ENCODE results near the gene CADM1. TPM values are rescaled to one million over a fixed set of nuclear protein-coding genes. Genes with fewer than 3 reads are reported as not detected.
"Not testable (repeated sequence)": the region's sequence is repeated elsewhere in the genome, so short reads cannot be mapped to it uniquely, and the experiment has no call there.

Gene CADM1
- polyA plus RNA-seq, 4 donors: 2.2 to 10.9 (median 5.8) TPM

- no peaks in the 10 kb centered on the region for H3K27me3 ChIP-seq (ENCODE audit: control insufficient read depth in 3 of 3, insufficient read depth in 3 of 3, low read length in 3 of 3)
- no peaks in the 10 kb centered on the region for H3K36me3 ChIP-seq (ENCODE audit: control insufficient read depth in 3 of 3, insufficient read depth in 2 of 3, low read depth in 1 of 3, low read length in 3 of 3)
- DNase-seq (no peak), FAIRE-seq (no peak)
- no peaks in the 10 kb centered on the region for H3K9me3 ChIP-seq (ENCODE audit: control insufficient read depth in 2 of 2, insufficient read depth in 1 of 2, low read depth in 1 of 2, low read length in 1 of 2)
- no peak overlapping the region for H3K27ac ChIP-seq (ENCODE audit: low read depth in 1 of 3, low read length in 2 of 3)
- WGBS, 3 donors: 56 to 100% (median 84%) methylated on average over 1 of the region's 1 CpG
- H3K4me1 ChIP-seq (ENCODE audit: control insufficient read depth in 3 of 3, insufficient read depth in 2 of 3, low read depth in 1 of 3, low read length in 2 of 3): no peaks in the 10 kb centered on the region
- H3K4me3 ChIP-seq (ENCODE audit: low read depth in 1 of 3, low read length in 3 of 3): no peak overlapping the region
Measured at GRCh38 chr11:115480611-115481010, 23.6 kb downstream of the CADM1 start.

GRCh38 chr11:115477410-115477809 is 26.8 kb downstream of the CADM1 start:
- no peaks in the 10 kb centered on the region for H3K9me3 ChIP-seq (ENCODE audit: control insufficient read depth in 2 of 2, insufficient read depth in 1 of 2, low read depth in 1 of 2, low read length in 1 of 2)
- no peak overlapping the region for H3K27ac ChIP-seq (ENCODE audit: low read depth in 1 of 3, low read length in 2 of 3)
- no peaks in the 10 kb centered on the region for H3K4me1 ChIP-seq (ENCODE audit: control insufficient read depth in 3 of 3, insufficient read depth in 2 of 3, low read depth in 1 of 3, low read length in 2 of 3)
- FAIRE-seq (no peak), DNase-seq (no peak)
- H3K36me3 ChIP-seq (ENCODE audit: control insufficient read depth in 3 of 3, insufficient read depth in 2 of 3, low read depth in 1 of 3, low read length in 3 of 3): no peaks in the 10 kb centered on the region
- no peaks in the 10 kb centered on the region for H3K27me3 ChIP-seq (ENCODE audit: control insufficient read depth in 3 of 3, insufficient read depth in 3 of 3, low read length in 3 of 3)
- WGBS, 3 donors: 34 to 44% (median 42%) methylated on average over 1 of the region's 1 CpG
- no peak overlapping the region for H3K4me3 ChIP-seq (ENCODE audit: low read depth in 1 of 3, low read length in 3 of 3)

- no peaks in the 10 kb centered on the region for H3K36me3 ChIP-seq (ENCODE audit: control insufficient read depth in 3 of 3, insufficient read depth in 2 of 3, low read depth in 1 of 3, low read length in 3 of 3)
- FAIRE-seq: no peak
- no peak overlapping the region for H3K4me3 ChIP-seq (ENCODE audit: low read depth in 1 of 3, low read length in 3 of 3)
- DNase-seq: no peak
- no peak overlapping the region for H3K27ac ChIP-seq (ENCODE audit: low read depth in 1 of 3, low read length in 2 of 3)
- H3K9me3 ChIP-seq (ENCODE audit: control insufficient read depth in 2 of 2, insufficient read depth in 1 of 2, low read depth in 1 of 2, low read length in 1 of 2): no peaks in the 10 kb centered on the region
- no peaks in the 10 kb centered on the region for H3K27me3 ChIP-seq (ENCODE audit: control insufficient read depth in 3 of 3, insufficient read depth in 3 of 3, low read length in 3 of 3)
- H3K4me1 ChIP-seq (ENCODE audit: control insufficient read depth in 3 of 3, insufficient read depth in 2 of 3, low read depth in 1 of 3, low read length in 2 of 3): no peaks in the 10 kb centered on the region
- 53 to 62% (median 54%) methylated on average over 7 of the region's 7 CpGs for WGBS, 3 donors
Measured at GRCh38 chr11:115476463-115477286, 27.5 kb downstream of the CADM1 start.

GRCh38 chr11:115475564-115475963 is 28.7 kb downstream of the CADM1 start:
- Histone ChIP-seq H3K4me1 (ENCODE audit: control insufficient read depth in 3 of 3, insufficient read depth in 2 of 3, low read depth in 1 of 3, low read length in 2 of 3) (no peaks in the 10 kb centered on the region), H3K36me3 (ENCODE audit: control insufficient read depth in 3 of 3, insufficient read depth in 2 of 3, low read depth in 1 of 3, low read length in 3 of 3) (no peaks in the 10 kb centered on the region), H3K27me3 (ENCODE audit: control insufficient read depth in 3 of 3, insufficient read depth in 3 of 3, low read length in 3 of 3) (no peaks in the 10 kb centered on the region), H3K27ac (ENCODE audit: low read depth in 1 of 3, low read length in 2 of 3) (no peak overlapping the region), H3K9me3 (ENCODE audit: control insufficient read depth in 2 of 2, insufficient read depth in 1 of 2, low read depth in 1 of 2, low read length in 1 of 2) (no peaks in the 10 kb centered on the region), H3K4me3 (ENCODE audit: low read depth in 1 of 3, low read length in 3 of 3) (no peak overlapping the region)
- FAIRE-seq (no peak), DNase-seq (no peak)
- 81 to 89% (median 86%) methylated on average over 4 of the region's 4 CpGs for WGBS, 3 donors

- not testable (repeated sequence) for H3K9me3 ChIP-seq (ENCODE audit: control insufficient read depth in 2 of 2, insufficient read depth in 1 of 2, low read depth in 1 of 2, low read length in 1 of 2); H3K27me3 ChIP-seq (ENCODE audit: control insufficient read depth in 3 of 3, insufficient read depth in 3 of 3, low read length in 3 of 3); H3K4me3 ChIP-seq (ENCODE audit: low read depth in 1 of 3, low read length in 3 of 3); FAIRE-seq; H3K4me1 ChIP-seq (ENCODE audit: control insufficient read depth in 3 of 3, insufficient read depth in 2 of 3, low read depth in 1 of 3, low read length in 2 of 3); DNase-seq; H3K27ac ChIP-seq (ENCODE audit: low read depth in 1 of 3, low read length in 2 of 3); H3K36me3 ChIP-seq (ENCODE audit: control insufficient read depth in 3 of 3, insufficient read depth in 2 of 3, low read depth in 1 of 3, low read length in 3 of 3)
- WGBS, 3 donors: 89 to 96% (median 93%) methylated on average over 3 of the region's 3 CpGs
Measured at GRCh38 chr11:115474306-115474705, 29.9 kb downstream of the CADM1 start.

- Histone ChIP-seq H3K27me3 (ENCODE audit: control insufficient read depth in 3 of 3, insufficient read depth in 3 of 3, low read length in 3 of 3) (no peaks in the 10 kb centered on the region), H3K36me3 (ENCODE audit: control insufficient read depth in 3 of 3, insufficient read depth in 2 of 3, low read depth in 1 of 3, low read length in 3 of 3) (no peaks in the 10 kb centered on the region), H3K27ac (ENCODE audit: low read depth in 1 of 3, low read length in 2 of 3) (no peak overlapping the region), H3K4me1 (ENCODE audit: control insufficient read depth in 3 of 3, insufficient read depth in 2 of 3, low read depth in 1 of 3, low read length in 2 of 3) (no peaks in the 10 kb centered on the region), H3K9me3 (ENCODE audit: control insufficient read depth in 2 of 2, insufficient read depth in 1 of 2, low read depth in 1 of 2, low read length in 1 of 2) (no peaks in the 10 kb centered on the region), H3K4me3 (ENCODE audit: low read depth in 1 of 3, low read length in 3 of 3) (no peak overlapping the region)
- WGBS, 3 donors: 96 to 97% (median 97%) methylated on average over 8 of the region's 8 CpGs
- DNase-seq (no peak), FAIRE-seq (no peak)
Measured at GRCh38 chr11:115473167-115473566, 31.0 kb downstream of the CADM1 start.

- Histone ChIP-seq H3K4me1 (ENCODE audit: control insufficient read depth in 3 of 3, insufficient read depth in 2 of 3, low read depth in 1 of 3, low read length in 2 of 3) (no peaks in the 10 kb centered on the region), H3K36me3 (ENCODE audit: control insufficient read depth in 3 of 3, insufficient read depth in 2 of 3, low read depth in 1 of 3, low read length in 3 of 3) (no peaks in the 10 kb centered on the region), H3K27me3 (ENCODE audit: control insufficient read depth in 3 of 3, insufficient read depth in 3 of 3, low read length in 3 of 3) (no peaks in the 10 kb centered on the region), H3K9me3 (ENCODE audit: control insufficient read depth in 2 of 2, insufficient read depth in 1 of 2, low read depth in 1 of 2, low read length in 1 of 2) (no peaks in the 10 kb centered on the region), H3K27ac (ENCODE audit: low read depth in 1 of 3, low read length in 2 of 3) (no peak overlapping the region), H3K4me3 (ENCODE audit: low read depth in 1 of 3, low read length in 3 of 3) (no peak overlapping the region)
- WGBS, 3 donors: 78 to 87% (median 83%) methylated on average over 3 of the region's 3 CpGs
- FAIRE-seq: no peak
- no peak for DNase-seq
Measured at GRCh38 chr11:115471367-115471766, 32.8 kb downstream of the CADM1 start.

GRCh38 chr11:115470928-115471327 is 33.3 kb downstream of the CADM1 start:
- no peaks in the 10 kb centered on the region for H3K36me3 ChIP-seq (ENCODE audit: control insufficient read depth in 3 of 3, insufficient read depth in 2 of 3, low read depth in 1 of 3, low read length in 3 of 3)
- 83 to 90% (median 86%) methylated on average over 3 of the region's 3 CpGs for WGBS, 3 donors
- no peaks in the 10 kb centered on the region for H3K4me1 ChIP-seq (ENCODE audit: control insufficient read depth in 3 of 3, insufficient read depth in 2 of 3, low read depth in 1 of 3, low read length in 2 of 3)
- no peaks in the 10 kb centered on the region for H3K27me3 ChIP-seq (ENCODE audit: control insufficient read depth in 3 of 3, insufficient read depth in 3 of 3, low read length in 3 of 3)
- H3K27ac ChIP-seq (ENCODE audit: low read depth in 1 of 3, low read length in 2 of 3): no peak overlapping the region
- no peak overlapping the region for H3K4me3 ChIP-seq (ENCODE audit: low read depth in 1 of 3, low read length in 3 of 3)
- FAIRE-seq (no peak), DNase-seq (no peak)
- no peaks in the 10 kb centered on the region for H3K9me3 ChIP-seq (ENCODE audit: control insufficient read depth in 2 of 2, insufficient read depth in 1 of 2, low read depth in 1 of 2, low read length in 1 of 2)

GRCh38 chr11:115469361-115469760 is 34.9 kb downstream of the CADM1 start:
- H3K4me1 ChIP-seq (ENCODE audit: control insufficient read depth in 3 of 3, insufficient read depth in 2 of 3, low read depth in 1 of 3, low read length in 2 of 3): no peaks in the 10 kb centered on the region
- H3K27me3 ChIP-seq (ENCODE audit: control insufficient read depth in 3 of 3, insufficient read depth in 3 of 3, low read length in 3 of 3): no peaks in the 10 kb centered on the region
- WGBS, 3 donors: 55 to 74% (median 70%) methylated on average over 3 of the region's 3 CpGs

More at GRCh38 chr11:115469361-115469760, 34.9 kb downstream of the CADM1 start:
- no peak overlapping the region for H3K27ac ChIP-seq (ENCODE audit: low read depth in 1 of 3, low read length in 2 of 3)
- H3K4me3 ChIP-seq (ENCODE audit: low read depth in 1 of 3, low read length in 3 of 3): no peak overlapping the region
- DNase-seq (no peak), FAIRE-seq (no peak)
- no peaks in the 10 kb centered on the region for H3K9me3 ChIP-seq (ENCODE audit: control insufficient read depth in 2 of 2, insufficient read depth in 1 of 2, low read depth in 1 of 2, low read length in 1 of 2)
- no peaks in the 10 kb centered on the region for H3K36me3 ChIP-seq (ENCODE audit: control insufficient read depth in 3 of 3, insufficient read depth in 2 of 3, low read depth in 1 of 3, low read length in 3 of 3)
